HG02798 (cell line): ENCODE data around the gene PDE2A.

Experiments used
- ATAC-seq: cut with Tn5 transposase; IDR thresholded peaks from one replicate; pipeline ENCODE4 v1.9.1; 2021; ENCODE audit warnings: mild to moderate bottlenecking; ENCODE audit not compliant: unreplicated experiment, poor library complexity

The PDE2A gene

GRCh38 chr11:72641522-72642042 is 32.6 kb downstream of the PDE2A start:
- no peak for ATAC-seq

- no peak for ATAC-seq
Observed at GRCh38 chr11:72639502-72640375, 34.5 kb downstream of the PDE2A start.

GRCh38 chr11:72637926-72638325 is 36.3 kb downstream of the PDE2A start:
- ATAC-seq = no peak

GRCh38 chr11:72637198-72637597 is 37.0 kb downstream of the PDE2A start:
- ATAC-seq = no peak

GRCh38 chr11:72636376-72636775 is 37.8 kb downstream of the PDE2A start:
- ATAC-seq = no peak

DNA sequence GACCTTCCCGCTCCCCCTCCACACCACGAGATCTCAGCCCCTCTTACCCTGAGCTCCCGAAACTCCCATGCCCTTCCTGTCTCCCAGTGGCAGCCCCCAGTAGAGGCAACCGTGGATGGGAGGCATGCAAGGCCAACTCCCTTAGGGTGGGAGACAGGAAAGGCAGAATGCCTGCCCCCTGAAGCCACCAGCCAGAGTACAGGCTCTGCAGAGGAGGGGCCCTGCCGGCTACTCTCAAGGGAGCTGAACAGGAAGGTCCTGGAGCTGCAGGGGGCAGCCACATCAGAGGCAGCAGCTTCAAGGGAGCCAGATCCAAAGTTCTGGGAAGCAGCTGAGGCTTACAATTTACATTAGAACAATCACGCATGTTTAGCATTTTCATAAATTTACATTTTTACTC is 38.3 kb downstream of the PDE2A start:
- no peak for ATAC-seq

DNA sequence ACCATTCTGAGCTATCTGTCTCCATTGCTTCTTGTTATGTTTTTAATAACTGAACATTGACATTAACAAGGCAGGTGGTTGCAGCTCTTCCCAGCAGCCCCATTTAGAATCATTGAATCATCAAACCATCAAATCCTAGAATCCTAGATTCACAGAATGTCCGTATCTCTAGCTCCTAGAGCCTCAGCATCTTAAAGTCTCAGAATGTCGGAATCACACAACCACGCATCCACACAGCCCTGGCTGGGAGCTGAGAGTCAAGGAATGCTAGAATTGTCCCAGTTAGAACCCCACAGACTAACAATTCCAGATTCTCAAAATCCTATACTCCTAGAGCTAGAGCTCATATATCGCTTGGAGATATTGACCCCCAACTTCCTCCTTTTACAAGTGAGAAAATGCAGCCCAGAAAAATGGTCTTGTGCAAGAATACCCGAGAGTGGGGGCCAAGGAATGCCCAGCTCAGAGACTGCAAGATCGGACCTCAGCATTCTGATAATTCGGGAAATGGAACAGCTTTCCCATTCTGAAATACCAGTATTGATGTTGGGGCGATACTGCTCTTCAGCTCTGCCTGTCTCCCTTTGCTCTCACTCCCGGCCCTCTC is 38.8 kb downstream of the PDE2A start:
- ATAC-seq = no peak

- ATAC-seq = no peak
Observed at GRCh38 chr11:72634472-72635095, 39.6 kb downstream of the PDE2A start.

- no peak for ATAC-seq
Observed at GRCh38 chr11:72634016-72634415, 40.2 kb downstream of the PDE2A start.

DNA sequence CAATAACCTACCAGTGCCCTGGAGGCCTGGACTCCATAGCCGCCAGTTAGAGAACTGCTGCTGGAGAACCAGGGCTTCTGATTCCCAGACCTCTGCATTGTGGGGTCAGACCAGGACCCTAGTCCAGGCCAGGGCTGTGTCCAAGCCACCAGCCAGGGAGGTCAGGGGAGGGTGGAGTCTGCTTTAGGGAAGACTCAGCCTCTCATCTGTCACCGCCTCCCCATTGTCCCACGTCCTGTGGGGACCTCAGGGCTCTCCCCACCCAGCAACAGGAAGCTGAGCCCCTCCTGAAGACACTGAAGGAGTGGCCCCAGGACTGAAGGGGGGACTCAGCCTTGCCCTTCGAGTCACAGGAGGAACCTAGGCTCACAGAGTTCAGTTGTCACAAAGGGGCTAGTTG is 41.2 kb downstream of the PDE2A start:
- ATAC-seq = no peak

GRCh38 chr11:72631806-72632731 is 42.2 kb downstream of the PDE2A start:
- no peak for ATAC-seq

GRCh38 chr11:72630104-72630852 is 43.9 kb downstream of the PDE2A start:
- ATAC-seq = no peak

DNA sequence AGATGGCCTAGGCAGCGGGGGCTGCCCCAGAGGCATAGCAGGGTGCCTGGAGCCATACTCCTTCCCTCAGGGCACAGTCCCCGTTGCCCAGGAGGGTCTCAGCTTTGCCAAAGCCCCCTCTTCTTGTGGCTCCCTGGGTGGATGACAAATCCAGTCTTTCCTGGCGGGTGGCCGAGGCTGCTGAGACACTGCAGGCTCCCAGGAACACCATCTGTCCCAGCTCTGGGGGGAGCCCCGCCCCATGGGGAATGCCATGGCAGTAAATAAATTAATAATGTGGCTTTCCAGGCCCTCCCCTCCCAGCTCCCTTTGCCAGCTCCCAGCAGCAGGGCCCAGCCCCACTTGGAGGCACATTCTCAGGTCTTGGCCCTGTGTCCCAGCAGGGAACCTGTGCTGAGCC is 45.0 kb downstream of the PDE2A start:
- no peak for ATAC-seq

- no peak for ATAC-seq
Observed at GRCh38 chr11:72627594-72628281, 46.5 kb downstream of the PDE2A start.

DNA sequence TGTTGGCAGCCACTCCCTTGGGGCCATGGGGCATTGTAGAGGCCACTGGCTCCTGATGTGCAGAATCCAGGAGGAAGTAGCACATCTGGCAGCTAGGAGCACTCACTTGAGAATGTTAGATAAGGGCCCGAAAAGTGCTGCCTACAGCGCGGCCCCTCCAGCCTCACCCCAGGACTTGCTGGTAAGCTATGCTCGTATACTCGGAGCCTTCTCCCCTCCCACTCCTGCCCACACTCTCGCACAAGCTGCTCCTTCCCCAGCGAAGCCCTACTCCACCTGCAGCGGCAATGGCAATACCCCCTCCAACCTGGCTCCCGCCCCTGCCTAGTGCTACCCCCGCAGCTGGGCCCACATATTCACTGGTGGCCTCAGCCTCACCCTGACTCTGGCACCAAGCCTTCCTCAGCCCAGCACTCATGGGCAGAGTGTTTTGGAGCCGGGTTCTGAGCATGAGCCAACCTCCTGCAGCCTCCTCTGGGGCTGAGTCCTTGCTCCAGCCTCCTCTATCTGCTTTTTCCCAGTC is 47.7 kb downstream of the PDE2A start:
- ATAC-seq = no peak

DNA sequence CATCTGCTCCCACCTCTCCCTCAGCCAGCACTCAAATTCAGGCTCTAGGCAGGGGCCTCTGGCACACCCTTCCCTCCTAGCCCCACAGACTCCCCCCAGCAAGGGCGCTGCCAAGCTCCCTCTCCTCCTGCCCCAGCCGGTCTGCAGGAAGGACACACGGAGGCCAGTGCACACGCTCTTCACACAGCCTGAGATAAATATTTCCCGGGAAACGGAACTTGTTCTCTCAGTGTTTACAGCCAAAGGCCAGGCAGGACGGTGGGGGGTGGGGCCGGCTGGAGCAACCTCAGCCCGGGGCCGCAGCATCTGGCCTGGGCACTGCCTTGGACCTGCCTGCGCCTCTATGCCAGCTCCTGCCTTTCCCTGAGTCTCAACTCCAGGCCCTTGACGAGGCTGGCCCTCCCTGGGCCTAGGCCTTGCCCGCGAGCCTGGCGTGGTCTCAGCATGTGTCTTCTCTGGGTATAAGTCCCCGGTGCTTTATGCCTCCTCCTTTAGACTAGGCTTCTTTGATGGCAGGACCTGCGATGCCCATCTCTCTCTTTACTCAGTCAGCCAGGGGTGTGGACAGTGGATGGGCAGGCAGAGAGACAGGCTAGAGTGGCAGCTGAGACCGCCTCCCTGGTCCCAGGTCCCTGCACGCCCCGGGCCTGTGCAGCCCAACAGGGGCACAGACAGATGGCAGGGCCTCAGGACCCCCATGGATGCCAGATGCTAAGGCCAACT is 48.4 kb downstream of the PDE2A start:
- ATAC-seq = no peak

DNA sequence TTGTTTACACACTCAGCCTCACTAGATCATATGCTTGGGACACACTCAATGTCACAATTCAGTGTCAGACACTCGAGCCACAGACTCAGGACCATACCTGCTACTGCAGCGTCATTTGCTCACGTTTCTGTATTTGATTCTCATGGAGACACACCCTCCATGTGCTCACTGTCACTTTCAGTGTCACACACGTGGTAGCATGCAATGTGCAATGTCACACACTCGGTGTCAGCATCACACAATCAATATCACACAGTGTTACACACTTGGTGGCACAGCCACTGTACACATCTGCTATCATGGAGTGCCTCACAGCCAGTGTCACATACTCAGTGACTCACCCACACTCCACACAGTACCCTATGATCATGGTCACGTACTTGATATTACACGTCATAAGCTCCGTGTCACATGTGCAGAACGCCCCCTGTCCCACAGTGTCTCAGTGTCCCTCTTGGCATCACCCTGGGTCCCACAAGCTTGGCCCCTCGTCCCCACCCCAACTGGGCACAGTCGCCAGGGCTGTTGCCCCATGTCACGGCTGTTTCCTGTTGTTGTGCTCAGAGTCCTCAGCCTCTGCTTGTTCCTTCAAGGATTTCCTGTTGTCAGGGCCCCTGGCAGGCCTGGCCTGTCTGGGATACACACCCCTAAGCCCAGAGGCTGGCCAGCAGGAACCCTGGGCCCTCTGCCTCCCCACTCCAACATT is 49.6 kb downstream of the PDE2A start:
- ATAC-seq = no peak
